SK-N-SH (cell line): ENCODE measurements around the gene PLEKHA3. TPM values are rescaled to one million over a fixed set of nuclear protein-coding genes. Genes with fewer than 3 reads are reported as not detected.

Source experiments
- CTCF ChIA-PET: fragments of 300-600, 350-600 bp; formaldehyde crosslinking; extraction: SDS; loops from one replicate; lab custom pipeline; 2021; lab: Yijun Ruan, JAX
- POLR2A ChIA-PET: fragments of 350-600 bp; sonication (Branson Sonifier 250); formaldehyde crosslinking; extraction: SDS; loops from one replicate; lab custom pipeline; 2020; ENCODE audit warnings: antibody characterized with exemption, inconsistent platforms; lab: Yijun Ruan, JAX
- DNase-seq: peaks from one replicate; pipeline ENCODE4 v3.0.0; 2012
- H2AFZ ChIP-seq: fragments of 200-600 bp; sonication (generic); 2 replicates; pipeline ENCODE4 v1.8.1; 2016; ENCODE audit warnings: antibody characterized with exemption, mild to moderate bottlenecking, low read depth
- H3F3A ChIP-seq: fragments of 200-600 bp; sonication (generic); replicated peaks from 2 replicates; pipeline ENCODE3; 2016; ENCODE audit warnings: antibody characterized with exemption, mild to moderate bottlenecking; ENCODE audit not compliant: insufficient read depth
- H3K27ac ChIP-seq, 2 experiments: fragments of 200-500 bp in 1 of 2; fragments of 200-600 bp in 1 of 2; sonication (Bioruptor generic) in 1 of 2; sonication (generic), shearing (Covaris generic) in 1 of 2; 2 replicates each; pipeline versions ENCODE4 v1.5.1 to v1.6.1; 2014 to 2016; ENCODE audit warnings: low read depth in 2 of 2, inconsistent platforms in 1 of 2, low read length in 1 of 2, mild to moderate bottlenecking in 1 of 2, mixed read lengths in 1 of 2
- H3K27me3 ChIP-seq: fragments of 200-600 bp; sonication (generic), shearing (Covaris generic); 2 replicates; pipeline ENCODE4 v1.6.1; 2016; ENCODE audit warnings: mixed run types; ENCODE audit not compliant: insufficient read depth
- H3K36me3 ChIP-seq, 2 experiments: fragments of 200-500 bp in 1 of 2; fragments of 200-600 bp in 1 of 2; sonication (Bioruptor generic) in 1 of 2; sonication (generic) in 1 of 2; replicated peaks in 1 of 2; 2 replicates each; pipeline versions ENCODE3 to v1.5.1; 2014 to 2016; ENCODE audit warnings: low read length in 1 of 2, mild to moderate bottlenecking in 1 of 2; ENCODE audit not compliant: insufficient read depth in 2 of 2, control insufficient read depth in 1 of 2
- H3K4me1 ChIP-seq, 2 experiments: fragments of 200-500 bp in 1 of 2; fragments of 200-600 bp in 1 of 2; sonication (Bioruptor generic) in 1 of 2; sonication (generic), shearing (Covaris generic) in 1 of 2; 2 replicates each; pipeline versions ENCODE4 v1.5.1 to v1.6.1; 2014 to 2016; ENCODE audit warnings: low read depth in 1 of 2, low read length in 1 of 2, mixed run types in 1 of 2; ENCODE audit not compliant: insufficient read depth in 2 of 2, control insufficient read depth in 1 of 2
- H3K4me2 ChIP-seq: fragments of 200-600 bp; sonication (generic), shearing (Covaris generic); 2 replicates; pipeline ENCODE4 v1.6.1; 2017; ENCODE audit warnings: mixed run types
- H3K4me3 ChIP-seq, 2 experiments: fragments of 200-500 bp in 1 of 2; fragments of 200-600 bp in 1 of 2; sonication (Bioruptor generic) in 1 of 2; sonication (generic), shearing (Covaris generic) in 1 of 2; 2 replicates each; pipeline versions ENCODE4 v1.5.1 to v1.8.1; 2014 to 2016; ENCODE audit warnings: low read depth in 2 of 2, inconsistent platforms in 1 of 2, low read length in 1 of 2, mild to moderate bottlenecking in 1 of 2, mixed read lengths in 1 of 2, moderate library complexity in 1 of 2
- H3K79me2 ChIP-seq: fragments of 200-600 bp; sonication (generic); 2 replicates; pipeline ENCODE4 v1.8.1; 2017; ENCODE audit warnings: mild to moderate bottlenecking; ENCODE audit not compliant: insufficient read depth
- H3K9ac ChIP-seq: fragments of 200-600 bp; sonication (generic); 2 replicates; pipeline ENCODE4 v1.6.1; 2017; ENCODE audit warnings: mixed run types
- H3K9me2 ChIP-seq: fragments of 200-600 bp; sonication (generic); 2 replicates; pipeline ENCODE4 v1.6.1; 2017; ENCODE audit warnings: mixed run types
- H3K9me3 ChIP-seq: fragments of 200-600 bp; sonication (generic); 2 replicates; pipeline ENCODE4 v1.6.1; 2017; ENCODE audit warnings: mixed run types, mild to moderate bottlenecking, moderate library complexity
- H4K20me1 ChIP-seq: fragments of 200-600 bp; sonication (generic); 2 replicates; pipeline ENCODE4 v1.6.1; 2017; ENCODE audit warnings: mild to moderate bottlenecking, mixed run types; ENCODE audit not compliant: insufficient read depth
- ELF1 ChIP-seq: IDR thresholded peaks from 2 replicates; pipeline ENCODE4 v1.4.0; 2012
- FOSL2 ChIP-seq: IDR thresholded peaks from 2 replicates; pipeline ENCODE4 v1.4.0; 2012; ENCODE audit warnings: low read depth, mild to moderate bottlenecking, moderate library complexity, borderline replicate concordance
- FOXM1 ChIP-seq: IDR thresholded peaks from 2 replicates; pipeline ENCODE4 v1.4.0; 2012; ENCODE audit warnings: low read depth, mild to moderate bottlenecking
- GABPA ChIP-seq: IDR thresholded peaks from 2 replicates; pipeline ENCODE4 v1.4.0; 2012; ENCODE audit warnings: low read depth, mild to moderate bottlenecking
- IRF3 ChIP-seq: fragments of 150-350 bp; IDR thresholded peaks from 2 replicates; pipeline ENCODE4 v1.6.1; 2016; ENCODE audit warnings: mild to moderate bottlenecking, low read depth, low read length
- MAX ChIP-seq: IDR thresholded peaks from 2 replicates; pipeline ENCODE4 v1.4.0; 2012; ENCODE audit warnings: low read depth
- MEF2A ChIP-seq: IDR thresholded peaks from 2 replicates; pipeline ENCODE4 v1.4.0; 2012; ENCODE audit warnings: low read depth, borderline replicate concordance
- NRF1 ChIP-seq: IDR thresholded peaks from 2 replicates; pipeline ENCODE4 v1.6.1; 2012; ENCODE audit warnings: low read depth, mild to moderate bottlenecking, low read length
- PBX3 ChIP-seq: IDR thresholded peaks from 2 replicates; pipeline ENCODE4; 2012
- POLR2AphosphoS5 ChIP-seq: IDR thresholded peaks from 2 replicates; pipeline ENCODE4 v1.6.1; 2012; ENCODE audit warnings: low read depth, low read length
- RCOR1 ChIP-seq: fragments of 150-350 bp; IDR thresholded peaks from 2 replicates; pipeline ENCODE4 v1.6.1; 2017; ENCODE audit warnings: antibody characterized with exemption, low read length
- RFX5 ChIP-seq: IDR thresholded peaks from 2 replicates; pipeline ENCODE4 v1.6.1; 2012; ENCODE audit warnings: mild to moderate bottlenecking, improper control_type of control experiment, low read length
- RXRA ChIP-seq: IDR thresholded peaks from 2 replicates; pipeline ENCODE4 v1.4.0; 2012; ENCODE audit warnings: low read depth, mild to moderate bottlenecking, borderline replicate concordance
- SIN3A ChIP-seq: IDR thresholded peaks from 2 replicates; pipeline ENCODE4 v1.6.1; 2012; ENCODE audit warnings: low read depth, mild to moderate bottlenecking, low read length, moderate library complexity, borderline replicate concordance
- SMC3 ChIP-seq: IDR thresholded peaks from 2 replicates; pipeline ENCODE4 v1.6.1; 2012; ENCODE audit warnings: low read depth, low read length, improper control_type of control experiment
- TCF12 ChIP-seq: IDR thresholded peaks from 2 replicates; pipeline ENCODE4 v1.4.0; 2012
- USF2 ChIP-seq: fragments of 150-350 bp; IDR thresholded peaks from 2 replicates; pipeline ENCODE4 v1.6.1; 2017; ENCODE audit warnings: antibody characterized with exemption, low read length, low read depth, borderline replicate concordance
- YY1 ChIP-seq: IDR thresholded peaks from 2 replicates; pipeline ENCODE4 v1.4.0; 2012; ENCODE audit warnings: low read depth, mild to moderate bottlenecking
- ZBTB33 ChIP-seq: IDR thresholded peaks from 2 replicates; pipeline ENCODE4 v1.4.0; 2012; ENCODE audit warnings: low read depth, borderline replicate concordance
- WGBS: methylation state at CpG from one replicate; pipeline ENCODE4 v1.1.6; 2017; ENCODE audit warnings: low lambda C conversion rate; 5-methylcytosine and 5-hydroxymethylcytosine counted together
- polyA plus RNA-seq, 3 experiments: library from polyadenylated mRNA; depleted of rRNA; stranded (reverse); fragments of >200 nt; gene quantifications; 2 replicates each; pipeline ENCODE4 v1.2.3, GENCODE V29; 2012

Gene PLEKHA3
- polyA plus RNA-seq, 1 of the 3 experiments (the other 2 are of a cell fraction) = 5.7 TPM

GRCh38 chr2:178436662-178437061 is 43.6 kb upstream of the PLEKHA3 start:
- Histone ChIP-seq H3K27me3 (no peaks in the 10 kb centered on the region), H3K4me3 (no peak overlapping the region), H3F3A (peaks cover 12% of the 10 kb centered on the region), H3K9me3 (no peaks in the 10 kb centered on the region), H3K4me1 (no peaks in the 10 kb centered on the region), H3K79me2 (peaks cover 6% of the 10 kb centered on the region; the same call in 1 of the 2 replicates), H2AFZ (no peak overlapping the region), H3K9ac (no peak overlapping the region), H3K4me2 (no peak overlapping the region), H3K9me2 (no peaks in the 10 kb centered on the region), H3K27ac (no peak overlapping the region), H4K20me1 (no peaks in the 10 kb centered on the region), H3K36me3 (peaks cover 80 to 83% of the 10 kb centered on the region in 2 experiments)
- 98% methylated on average over 2 of the region's 2 CpGs for WGBS
- TF ChIP-seq MAX = no peak
- TF ChIP-seq IRF3 = no peak
- TF ChIP-seq USF2 = no peak
- no peak for TF ChIP-seq POLR2AphosphoS5
- TF ChIP-seq PBX3 = no peak
- no peak for TF ChIP-seq RXRA
- TF ChIP-seq MEF2A = no peak
- TF ChIP-seq RFX5 = no peak
- no peak for TF ChIP-seq FOXM1
- TF ChIP-seq YY1 = no peak
- TF ChIP-seq ELF1 = no peak
- no peak for TF ChIP-seq SMC3
- ChIA-PET CTCF (interaction anchor here (1.1 kb wide), 1 partner anchor 130 kb away, joined by 3 read pairs; no protein-coding TSS in a partner anchor), POLR2A (no interaction called here)
- DNase-seq = no peak

- WGBS = 97% methylated on average over 2 of the region's 2 CpGs
- DNase-seq = no peak
- ChIA-PET CTCF (interaction anchor here (2.3 kb wide), 1 partner anchor 27 kb away, joined by 11 read pairs; no protein-coding TSS in a partner anchor), POLR2A (interaction anchor here (2.5 kb wide), 1 partner anchor 10 kb away, joined by 9 read pairs; the partner anchor contains the start of genes PJVK and PRKRA)
- Histone ChIP-seq H3K9ac (no peak overlapping the region), H3K4me1 (no peaks in the 10 kb centered on the region), H3K79me2 (peaks cover 17% of the 10 kb centered on the region), H3K9me3 (no peaks in the 10 kb centered on the region), H3K9me2 (no peaks in the 10 kb centered on the region), H3K27me3 (no peaks in the 10 kb centered on the region), H3F3A (peaks cover 10% of the 10 kb centered on the region), H3K4me2 (no peak overlapping the region), H3K27ac (no peak overlapping the region), H3K36me3 (peaks cover 84 to 86% of the 10 kb centered on the region in 2 experiments), H3K4me3 (no peak overlapping the region), H2AFZ (no peak overlapping the region), H4K20me1 (no peaks in the 10 kb centered on the region)
- no peak for TF ChIP-seq PBX3
- TF ChIP-seq FOSL2 = no peak
- no peak for TF ChIP-seq USF2
- no peak for TF ChIP-seq ELF1
- TF ChIP-seq RCOR1 = no peak
- TF ChIP-seq TCF12 = no peak
- TF ChIP-seq RFX5 = no peak
- no peak for TF ChIP-seq NRF1
- no peak for TF ChIP-seq MEF2A
- TF ChIP-seq ZBTB33 = no peak
- no peak for TF ChIP-seq GABPA
- no peak for TF ChIP-seq SIN3A
Observed at GRCh38 chr2:178441426-178441825, 38.8 kb upstream of the PLEKHA3 start.
